HEK293 (cell line): Measurements from ENCODE around the gene NFATC1.

Experiments
- YY1 ChIP-seq: fragments of 450-650 bp; formaldehyde crosslinking; IDR thresholded peaks from 2 replicates; pipeline ENCODE4 v1.5.1; 2018; ENCODE audit warnings: missing biosample characterization, missing genetic modification characterization
- ZBTB17 ChIP-seq: fragments of 450-650 bp; formaldehyde crosslinking; IDR thresholded peaks from 2 replicates; pipeline ENCODE4 v1.5.1; 2016; ENCODE audit warnings: missing biosample characterization, missing genetic modification characterization
- ZBTB7A ChIP-seq: fragments of 450-650 bp; formaldehyde crosslinking; IDR thresholded peaks from 2 replicates; pipeline ENCODE4 v1.5.1; 2016; ENCODE audit warnings: low read depth, missing biosample characterization, missing genetic modification characterization
- ZNF140 ChIP-seq: fragments of 450-650 bp; formaldehyde crosslinking; IDR thresholded peaks from 2 replicates; pipeline ENCODE4 v1.5.1; 2016; ENCODE audit warnings: missing biosample characterization, missing genetic modification characterization
- ZNF510 ChIP-seq: fragments of 450-650 bp; formaldehyde crosslinking; IDR thresholded peaks from 2 replicates; pipeline ENCODE4 v1.5.1; 2018; ENCODE audit warnings: mild to moderate bottlenecking, missing genetic modification characterization, missing biosample characterization; ENCODE audit not compliant: insufficient replicate concordance
- ZNF561 ChIP-seq: fragments of 450-650 bp; IDR thresholded peaks from 2 replicates; pipeline ENCODE4 v1.5.1; 2018; ENCODE audit warnings: missing biosample characterization, missing genetic modification characterization, borderline replicate concordance
- ZNF677 ChIP-seq: fragments of 450-650 bp; IDR thresholded peaks from 2 replicates; pipeline ENCODE4 v1.5.0; 2018; ENCODE audit warnings: missing biosample characterization, mild to moderate bottlenecking, missing genetic modification characterization, moderate library complexity
- TF ChIP-seq, protein P1 (sequence below): fragments of 450-650 bp; formaldehyde crosslinking; IDR thresholded peaks from 2 replicates; pipeline ENCODE4 v1.5.1; 2016; ENCODE audit warnings: missing biosample characterization, missing genetic modification characterization
- TF ChIP-seq, protein P2 (sequence below): fragments of 450-650 bp; formaldehyde crosslinking; IDR thresholded peaks from 2 replicates; pipeline ENCODE4 v1.5.1; 2017; ENCODE audit warnings: missing biosample characterization, mild to moderate bottlenecking, missing genetic modification characterization, moderate library complexity

DNA sequence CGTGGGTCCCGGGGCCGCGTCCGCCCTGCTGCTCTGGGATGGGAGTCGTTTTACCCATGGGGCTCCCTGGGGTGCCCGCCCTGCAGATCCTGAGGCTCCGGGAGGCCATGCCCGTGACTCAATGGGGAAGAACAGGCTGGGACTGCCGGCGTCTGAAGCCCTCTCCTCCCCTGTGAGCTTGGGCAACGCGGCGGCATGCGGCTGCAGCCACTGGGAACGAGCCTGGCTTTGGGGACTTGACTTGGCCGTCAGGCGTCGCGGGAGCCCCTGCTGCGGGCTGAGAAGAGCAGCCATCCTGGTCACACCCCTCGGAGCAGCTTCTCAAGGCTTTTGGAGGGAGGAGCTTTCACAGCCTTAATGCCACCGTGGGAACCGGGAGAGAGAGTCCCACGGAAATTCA is 157.0 kb downstream of the NFATC1 start:
- TF ChIP-seq, protein P1, sequence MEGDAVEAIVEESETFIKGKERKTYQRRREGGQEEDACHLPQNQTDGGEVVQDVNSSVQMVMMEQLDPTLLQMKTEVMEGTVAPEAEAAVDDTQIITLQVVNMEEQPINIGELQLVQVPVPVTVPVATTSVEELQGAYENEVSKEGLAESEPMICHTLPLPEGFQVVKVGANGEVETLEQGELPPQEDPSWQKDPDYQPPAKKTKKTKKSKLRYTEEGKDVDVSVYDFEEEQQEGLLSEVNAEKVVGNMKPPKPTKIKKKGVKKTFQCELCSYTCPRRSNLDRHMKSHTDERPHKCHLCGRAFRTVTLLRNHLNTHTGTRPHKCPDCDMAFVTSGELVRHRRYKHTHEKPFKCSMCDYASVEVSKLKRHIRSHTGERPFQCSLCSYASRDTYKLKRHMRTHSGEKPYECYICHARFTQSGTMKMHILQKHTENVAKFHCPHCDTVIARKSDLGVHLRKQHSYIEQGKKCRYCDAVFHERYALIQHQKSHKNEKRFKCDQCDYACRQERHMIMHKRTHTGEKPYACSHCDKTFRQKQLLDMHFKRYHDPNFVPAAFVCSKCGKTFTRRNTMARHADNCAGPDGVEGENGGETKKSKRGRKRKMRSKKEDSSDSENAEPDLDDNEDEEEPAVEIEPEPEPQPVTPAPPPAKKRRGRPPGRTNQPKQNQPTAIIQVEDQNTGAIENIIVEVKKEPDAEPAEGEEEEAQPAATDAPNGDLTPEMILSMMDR (tag by site-specific recombination) = no peak
- TF ChIP-seq ZNF140 (tag by site-specific recombination) (no peak), ZNF510 (tag by site-specific recombination) (no peak), ZBTB7A (no peak), ZBTB17 (no peak), ZNF677 (tag by site-specific recombination) (no peak), YY1 (tag by site-specific recombination) (no peak), ZNF561 (tag by site-specific recombination) (no peak)
- TF ChIP-seq, protein P2, sequence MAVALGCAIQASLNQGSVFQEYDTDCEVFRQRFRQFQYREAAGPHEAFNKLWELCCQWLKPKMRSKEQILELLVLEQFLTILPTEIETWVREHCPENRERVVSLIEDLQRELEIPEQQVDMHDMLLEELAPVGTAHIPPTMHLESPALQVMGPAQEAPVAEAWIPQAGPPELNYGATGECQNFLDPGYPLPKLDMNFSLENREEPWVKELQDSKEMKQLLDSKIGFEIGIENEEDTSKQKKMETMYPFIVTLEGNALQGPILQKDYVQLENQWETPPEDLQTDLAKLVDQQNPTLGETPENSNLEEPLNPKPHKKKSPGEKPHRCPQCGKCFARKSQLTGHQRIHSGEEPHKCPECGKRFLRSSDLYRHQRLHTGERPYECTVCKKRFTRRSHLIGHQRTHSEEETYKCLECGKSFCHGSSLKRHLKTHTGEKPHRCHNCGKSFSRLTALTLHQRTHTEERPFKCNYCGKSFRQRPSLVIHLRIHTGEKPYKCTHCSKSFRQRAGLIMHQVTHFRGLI (tag by site-specific recombination) = no peak
